ENCODE data around the gene CNDP2. TPM values are rescaled to one million over a fixed set of nuclear protein-coding genes. Genes with fewer than 3 reads are reported as not detected.

Gene CNDP2
- total RNA-seq, 1 donor from 2014 or later, result 213 TPM

GRCh38 chr18:74479486-74480148 lies 16.5 kb upstream of the CNDP2 start:
- DNase-seq, result no peak
- intact Hi-C loops (cut with DNase I), result no loop called here
- Histone ChIP-seq H3K9me3 (no peaks in the 10 kb centered on the region), H3K27me3 (no peaks in the 10 kb centered on the region), H3K27ac (no peak overlapping the region), H3K4me3 (no peak overlapping the region), H3K4me1 (no peaks in the 10 kb centered on the region), H3K36me3 (no peaks in the 10 kb centered on the region)
- ATAC-seq, result peak; percentile 50
- no peak for TF ChIP-seq CTCF (IDR thresholded peaks at IDR 0.05)

GRCh38 chr18:74480149-74480651 lies 16.0 kb upstream of the CNDP2 start:
- ATAC-seq, result peak; percentile 18
- TF ChIP-seq CTCF (IDR thresholded peaks at IDR 0.05), result no peak
- Histone ChIP-seq H3K27me3 (no peaks in the 10 kb centered on the region), H3K36me3 (no peaks in the 10 kb centered on the region), H3K27ac (no peak overlapping the region), H3K9me3 (no peaks in the 10 kb centered on the region), H3K4me1 (no peaks in the 10 kb centered on the region), H3K4me3 (no peak overlapping the region)
- intact Hi-C loops (cut with DNase I), result no loop called here
- DNase-seq, result no peak

GRCh38 chr18:74482697-74483096 lies 13.5 kb upstream of the CNDP2 start:
- Histone ChIP-seq H3K36me3 (no peaks in the 10 kb centered on the region), H3K4me3 (no peak overlapping the region), H3K27ac (no peak overlapping the region), H3K27me3 (no peaks in the 10 kb centered on the region), H3K4me1 (no peaks in the 10 kb centered on the region), H3K9me3 (no peaks in the 10 kb centered on the region)
- DNase-seq (no peak), ATAC-seq (no peak)
- intact Hi-C loops (cut with DNase I), result no loop called here
- no peak for TF ChIP-seq CTCF (IDR thresholded peaks at IDR 0.05)

- no peak overlapping the region for H3K27ac ChIP-seq
- no peaks in the 10 kb centered on the region for H3K27me3 ChIP-seq
- no peaks in the 10 kb centered on the region for H3K4me1 ChIP-seq
- DNase-seq (no peak), ATAC-seq (peak; percentile 21)
- TF ChIP-seq CTCF (IDR thresholded peaks at IDR 0.05), result no peak
- intact Hi-C loops (cut with DNase I), result no loop called here
- H3K4me3 ChIP-seq, result no peak overlapping the region
- no peaks in the 10 kb centered on the region for H3K36me3 ChIP-seq
- no peaks in the 10 kb centered on the region for H3K9me3 ChIP-seq
These were observed 9.9 kb upstream of the CNDP2 start for GRCh38 chr18:74486119-74486849.

- Histone ChIP-seq H3K4me3 (no peak overlapping the region), H3K27me3 (no peaks in the 10 kb centered on the region), H3K4me1 (no peaks in the 10 kb centered on the region), H3K9me3 (no peaks in the 10 kb centered on the region), H3K36me3 (no peaks in the 10 kb centered on the region), H3K27ac (no peak overlapping the region)
- no peak for DNase-seq
- no peak for TF ChIP-seq CTCF (IDR thresholded peaks at IDR 0.05)
- intact Hi-C loops (cut with DNase I), result no loop called here
- no peak for ATAC-seq
These were observed 7.8 kb upstream of the CNDP2 start for GRCh38 chr18:74488354-74488753.
